Type B pancreatic cell (in vitro differentiated cells): ENCODE measurements around the gene NGF. TPM values are rescaled to one million over a fixed set of nuclear protein-coding genes. Genes with fewer than 3 reads are reported as not detected.
A peak's percentile ranks its signal among the peaks of the same experiment; 100 is the strongest.
"Not testable (repeated sequence)": the region's sequence is repeated elsewhere in the genome, so short reads cannot be mapped to it uniquely, and the experiment has no call there.

ENCODE experiments used
- DNase-seq: peaks from one replicate; pipeline ENCODE4 v3.0.0; 2021; ENCODE audit warnings: mixed read lengths; ENCODE audit not compliant: unreplicated experiment; ENCODE audit errors: extremely low spot score
- H3K27ac Mint-ChIP-seq: 2 replicates; pipeline ENCODE4 v1.8.0; 2021; ENCODE audit warnings: mild to moderate bottlenecking, mixed read lengths
- H3K27me3 Mint-ChIP-seq: 2 replicates; pipeline ENCODE4 v1.8.0; 2021; ENCODE audit warnings: mixed read lengths
- H3K36me3 Mint-ChIP-seq: 2 replicates; pipeline ENCODE4 v1.8.0; 2021; ENCODE audit warnings: mixed read lengths
- H3K4me1 Mint-ChIP-seq: one replicate; pipeline ENCODE4 v1.8.0; 2021; ENCODE audit warnings: mixed read lengths; ENCODE audit not compliant: unreplicated experiment
- H3K4me3 Mint-ChIP-seq: 2 replicates; pipeline ENCODE4 v1.8.0; 2021; ENCODE audit warnings: mild to moderate bottlenecking, mixed read lengths
- H3K9me3 Mint-ChIP-seq: 2 replicates; pipeline ENCODE4 v1.8.0; 2021; ENCODE audit warnings: mixed read lengths
- CTCF ChIP-seq: fragments of 200-600 bp; sonication (generic); conservative IDR thresholded peaks from 2 replicates; pipeline ENCODE4 v1.5.0; 2021; ENCODE audit warnings: antibody characterized with exemption, mild to moderate bottlenecking
- long read RNA-seq: library from polyadenylated mRNA; unstranded; transcript quantifications from one replicate; pipeline ENCODE4 v2.0.0, GENCODE V29; 2020
- total RNA-seq: library from RNA; stranded (reverse); gene quantifications from 2 replicates; pipeline ENCODE4 v1.2.1, GENCODE V29; 2021; ENCODE audit warnings: low replicate concordance

Gene NGF
- 2.9 and 3.3 TPM in 2 replicates for total RNA-seq
- long read RNA-seq, partial matches to known transcripts: 0 of 5 reads
- long read RNA-seq, other reads (novel, unspliced or antisense): 3 of 5 reads

DNA sequence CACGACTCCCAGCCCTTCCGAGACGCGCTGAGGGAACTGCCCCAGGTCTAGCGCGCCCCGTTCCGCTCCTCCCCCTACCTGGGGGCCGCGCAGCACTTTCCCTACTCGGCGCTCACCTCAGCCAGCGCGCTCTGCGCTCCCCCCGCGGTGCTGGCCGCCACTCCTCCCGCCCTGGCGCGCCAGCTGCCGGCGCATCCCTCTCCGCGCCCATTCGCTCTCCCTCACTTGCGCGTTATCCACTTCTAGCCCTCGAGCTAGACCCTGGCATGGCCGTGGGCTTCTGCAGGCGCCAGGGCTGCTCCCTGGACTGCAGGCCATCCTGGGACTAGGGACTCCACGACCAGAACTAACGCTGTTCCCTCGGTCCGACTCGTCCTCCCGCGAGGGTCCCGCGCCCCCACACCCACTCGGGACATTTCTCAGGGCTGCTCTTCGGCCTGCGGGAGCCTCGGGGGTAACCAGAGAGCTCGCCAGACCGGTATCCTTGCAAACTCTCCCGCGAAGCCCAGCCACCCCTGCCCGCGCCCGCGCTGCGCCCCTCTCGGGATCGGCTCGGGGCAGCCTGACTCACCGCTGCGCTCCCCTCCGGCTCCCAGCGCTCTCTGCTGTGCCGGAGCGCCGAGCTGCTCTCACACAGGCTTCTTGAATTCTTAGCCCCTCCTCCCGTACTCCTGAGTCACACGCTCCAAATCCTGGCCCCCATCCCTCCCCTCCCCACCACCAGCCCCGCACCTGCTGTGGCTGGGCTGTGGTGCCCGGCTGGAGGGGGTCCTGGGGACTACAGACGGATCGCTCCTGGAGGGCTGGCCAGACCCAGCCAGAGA, at the start of gene NGF:
NGF (minus strand) TSS at position 617 of the 824 bp plus-strand sequence. CDS start 51,454 bp downstream, outside the sequence.
- peaks cover 18% of the 10 kb centered on the region for H3K4me1 Mint-ChIP-seq
- no peaks in the 10 kb centered on the region for H3K36me3 Mint-ChIP-seq
- H3K9me3 Mint-ChIP-seq: no peaks in the 10 kb centered on the region
- peak within 1 kb of the TSS; percentile 72 for H3K27ac Mint-ChIP-seq
- no peak for TF ChIP-seq CTCF
- peak within 1 kb of the TSS; percentile 91 for H3K4me3 Mint-ChIP-seq
- peaks cover 42% of the 10 kb centered on the region for H3K27me3 Mint-ChIP-seq
- DNase-seq: no peak

DNA sequence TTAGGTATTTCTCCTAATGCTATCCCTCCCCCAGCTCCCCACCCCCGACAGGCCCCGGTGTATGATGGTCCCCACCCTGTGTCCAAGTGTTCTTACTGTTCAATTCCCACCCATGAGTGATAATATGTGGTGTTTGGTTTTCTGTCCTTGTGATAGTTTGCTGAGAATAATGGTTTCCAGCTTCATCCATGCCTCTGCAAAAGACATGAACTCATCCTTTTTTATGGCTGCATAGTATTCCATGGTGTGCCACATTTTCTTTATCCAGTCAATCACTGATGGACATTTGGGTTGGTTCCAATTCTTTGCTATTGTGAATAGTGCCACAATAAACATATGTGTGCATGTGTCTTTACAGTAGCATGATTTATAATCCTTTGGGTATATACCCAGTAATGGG, 45.4 kb upstream of the NGF start:
- not testable (repeated sequence) for H3K9me3 Mint-ChIP-seq, H3K36me3 Mint-ChIP-seq, DNase-seq, H3K27me3 Mint-ChIP-seq, H3K4me3 Mint-ChIP-seq, H3K4me1 Mint-ChIP-seq, H3K27ac Mint-ChIP-seq

- H3K36me3 Mint-ChIP-seq: no peaks in the 10 kb centered on the region
- H3K4me1 Mint-ChIP-seq: no peaks in the 10 kb centered on the region
- no peak overlapping the region for H3K27ac Mint-ChIP-seq
- H3K9me3 Mint-ChIP-seq: no peaks in the 10 kb centered on the region
- H3K27me3 Mint-ChIP-seq: peaks cover 7% of the 10 kb centered on the region
- DNase-seq: no peak
- H3K4me3 Mint-ChIP-seq: no peak overlapping the region
- no peak for TF ChIP-seq CTCF
Observed at GRCh38 chr1:115379943-115380342, 41.9 kb upstream of the NGF start.

- H3K36me3 Mint-ChIP-seq: no peaks in the 10 kb centered on the region
- no peak for TF ChIP-seq CTCF
- H3K4me1 Mint-ChIP-seq: no peaks in the 10 kb centered on the region
- H3K4me3 Mint-ChIP-seq: no peak overlapping the region
- DNase-seq: no peak
- H3K9me3 Mint-ChIP-seq: no peaks in the 10 kb centered on the region
- peaks cover 3% of the 10 kb centered on the region for H3K27me3 Mint-ChIP-seq
- H3K27ac Mint-ChIP-seq: no peak overlapping the region
Observed at GRCh38 chr1:115377411-115377810, 39.4 kb upstream of the NGF start.

GRCh38 chr1:115374598-115374997, 36.5 kb upstream of the NGF start:
- DNase-seq: no peak
- Mint-ChIP-seq H3K9me3 (no peaks in the 10 kb centered on the region), H3K4me3 (no peak overlapping the region), H3K36me3 (no peaks in the 10 kb centered on the region), H3K27me3 (peaks cover 3% of the 10 kb centered on the region), H3K27ac (no peak overlapping the region), H3K4me1 (no peaks in the 10 kb centered on the region)
- no peak for TF ChIP-seq CTCF

GRCh38 chr1:115373305-115373704, 35.3 kb upstream of the NGF start:
- no peak overlapping the region for H3K27ac Mint-ChIP-seq
- H3K9me3 Mint-ChIP-seq: no peaks in the 10 kb centered on the region
- no peak for TF ChIP-seq CTCF
- peaks cover under 1% of the 10 kb centered on the region for H3K27me3 Mint-ChIP-seq
- DNase-seq: no peak
- H3K36me3 Mint-ChIP-seq: no peaks in the 10 kb centered on the region
- no peak overlapping the region for H3K4me3 Mint-ChIP-seq
- H3K4me1 Mint-ChIP-seq: no peaks in the 10 kb centered on the region
